Measurements from ENCODE around the gene SAPCD2.

The SAPCD2 gene

GRCh38 chr9:137068539-137069507, 1.5 kb downstream of the SAPCD2 start:
- ChIA-PET CTCF (interaction anchor here (0.9 to 2.8 kb wide), 12 partner anchors 8 to 168 kb away, joined by 4 to 16 read pairs (median 8); partner anchors contain the start of genes MAN1B1, NPDC1 and UAP1L1), POLR2A (interaction anchor here (0.7 to 3.2 kb wide), 6 partner anchors 17 to 172 kb away, joined by 3 to 27 read pairs (median 4); partner anchors contain the start of genes MAN1B1 and TUBB4B)
- TF ChIP-seq FOXK2 (IDR thresholded peaks at IDR 0.05) = no peak
- no peak for TF ChIP-seq HDGF (IDR thresholded peaks at IDR 0.05; ENCODE audit: borderline replicate concordance)
- TF ChIP-seq, protein P1, sequence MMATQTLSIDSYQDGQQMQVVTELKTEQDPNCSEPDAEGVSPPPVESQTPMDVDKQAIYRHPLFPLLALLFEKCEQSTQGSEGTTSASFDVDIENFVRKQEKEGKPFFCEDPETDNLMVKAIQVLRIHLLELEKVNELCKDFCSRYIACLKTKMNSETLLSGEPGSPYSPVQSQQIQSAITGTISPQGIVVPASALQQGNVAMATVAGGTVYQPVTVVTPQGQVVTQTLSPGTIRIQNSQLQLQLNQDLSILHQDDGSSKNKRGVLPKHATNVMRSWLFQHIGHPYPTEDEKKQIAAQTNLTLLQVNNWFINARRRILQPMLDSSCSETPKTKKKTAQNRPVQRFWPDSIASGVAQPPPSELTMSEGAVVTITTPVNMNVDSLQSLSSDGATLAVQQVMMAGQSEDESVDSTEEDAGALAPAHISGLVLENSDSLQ (IDR thresholded peaks at IDR 0.05) = no peak; the same call in 1 of the 2 replicates
- TF ChIP-seq ARNT (IDR thresholded peaks at IDR 0.05) = no peak
- no peak for TF ChIP-seq FOXA1 (IDR thresholded peaks at IDR 0.05)
- TF ChIP-seq NFRKB (IDR thresholded peaks at IDR 0.05) = no peak
- no peak for TF ChIP-seq L3MBTL2 (conservative IDR thresholded peaks at IDR 0.05)
- no peak for TF ChIP-seq BHLHE40 (IDR thresholded peaks at IDR 0.05; ENCODE audit: borderline replicate concordance)
- TF ChIP-seq ZNF384 (IDR thresholded peaks at IDR 0.05) = no peak
- TF ChIP-seq LEF1 (IDR thresholded peaks at IDR 0.05; ENCODE audit: borderline replicate concordance) = no peak
- no peak for TF ChIP-seq TARDBP (IDR thresholded peaks at IDR 0.05)
- TF ChIP-seq FOXM1 (IDR thresholded peaks at IDR 0.05; ENCODE audit: borderline replicate concordance) = no peak
- no peak for TF ChIP-seq SP1 (IDR thresholded peaks at IDR 0.05)
- no peak for TF ChIP-seq ELF4 (IDR thresholded peaks at IDR 0.05)
- TF ChIP-seq SUZ12 (IDR thresholded peaks at IDR 0.05) = no peak
- TF ChIP-seq CTBP1 (IDR thresholded peaks at IDR 0.05; ENCODE audit: borderline replicate concordance) = no peak
- no peak for DNase-seq (ENCODE audit: extremely low spot score)

DNA sequence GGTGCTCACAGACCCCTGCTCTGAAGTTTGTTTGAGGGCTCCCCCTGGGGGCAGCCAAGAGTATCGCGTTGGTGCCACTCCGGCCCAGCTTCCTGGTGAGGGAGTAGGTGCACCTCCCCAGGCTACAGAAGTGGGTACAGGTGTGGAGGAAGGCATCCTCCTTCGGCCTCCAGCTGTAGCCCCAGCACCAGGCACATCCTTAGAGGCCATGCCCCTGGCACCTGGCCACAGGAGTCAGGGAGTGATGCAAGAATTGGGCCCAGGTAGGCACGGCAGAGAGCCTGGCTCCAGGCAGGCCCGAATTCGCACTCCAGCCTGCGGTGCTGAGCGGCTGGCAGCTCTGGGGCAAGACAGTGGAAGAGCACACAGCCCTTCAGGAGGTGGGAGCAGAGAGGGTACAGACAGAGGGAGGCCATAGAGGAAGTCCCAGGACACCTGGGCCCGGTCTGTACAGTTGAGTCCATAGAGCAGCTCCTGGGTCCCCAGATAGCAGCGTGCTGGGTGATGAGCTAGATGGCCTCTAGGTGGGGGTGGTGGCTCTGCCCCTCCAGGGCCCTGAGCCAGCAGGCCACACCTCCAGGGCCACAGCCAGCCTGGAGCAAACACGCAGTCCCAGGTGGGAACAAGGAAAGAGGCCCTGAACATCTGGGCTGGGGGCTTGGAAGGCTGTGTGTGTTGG, 2.4 kb downstream of the SAPCD2 start:
- peak; percentile 86 for DNase-seq (ENCODE audit: extremely low spot score)
- ChIA-PET CTCF (interaction anchor here (0.6 to 2.8 kb wide), 12 partner anchors 9 to 121 kb away, joined by 3 to 16 read pairs (median 6); partner anchors contain the start of genes MAN1B1 and UAP1L1), POLR2A (interaction anchor here (0.7 to 1.0 kb wide), 3 partner anchors 18 to 173 kb away, joined by 3 to 4 read pairs (median 4); partner anchors contain the start of gene TUBB4B)
- TF ChIP-seq TARDBP (IDR thresholded peaks at IDR 0.05) (no peak), SP1 (IDR thresholded peaks at IDR 0.05) (no peak), BHLHE40 (IDR thresholded peaks at IDR 0.05; ENCODE audit: borderline replicate concordance) (no peak), CTBP1 (IDR thresholded peaks at IDR 0.05; ENCODE audit: borderline replicate concordance) (no peak)

GRCh38 chr9:137066096-137066861, 4.1 kb downstream of the SAPCD2 start:
- ChIA-PET CTCF (interaction anchor here (1.2 to 2.8 kb wide), 4 partner anchors 11 to 37 kb away, joined by 4 to 16 read pairs (median 10); partner anchors contain the start of gene UAP1L1), POLR2A (no interaction called here)
- TF ChIP-seq ELF4 (IDR thresholded peaks at IDR 0.05) = no peak
- TF ChIP-seq TARDBP (IDR thresholded peaks at IDR 0.05) = no peak
- no peak for TF ChIP-seq ARNT (IDR thresholded peaks at IDR 0.05)
- TF ChIP-seq SUZ12 (IDR thresholded peaks at IDR 0.05) = no peak
- TF ChIP-seq NFRKB (IDR thresholded peaks at IDR 0.05) = no peak
- TF ChIP-seq FOXM1 (IDR thresholded peaks at IDR 0.05; ENCODE audit: borderline replicate concordance) = no peak
- no peak for TF ChIP-seq FOXK2 (IDR thresholded peaks at IDR 0.05)
- TF ChIP-seq HDGF (IDR thresholded peaks at IDR 0.05; ENCODE audit: borderline replicate concordance) = no peak
- TF ChIP-seq BHLHE40 (IDR thresholded peaks at IDR 0.05; ENCODE audit: borderline replicate concordance) = no peak
- no peak for TF ChIP-seq L3MBTL2 (conservative IDR thresholded peaks at IDR 0.05)
- TF ChIP-seq FOXA1 (IDR thresholded peaks at IDR 0.05) = no peak
- TF ChIP-seq CTBP1 (IDR thresholded peaks at IDR 0.05; ENCODE audit: borderline replicate concordance) = no peak
- TF ChIP-seq LEF1 (IDR thresholded peaks at IDR 0.05; ENCODE audit: borderline replicate concordance) = no peak
- TF ChIP-seq, protein P1 (IDR thresholded peaks at IDR 0.05) = no peak
- no peak for DNase-seq (ENCODE audit: extremely low spot score)

DNA sequence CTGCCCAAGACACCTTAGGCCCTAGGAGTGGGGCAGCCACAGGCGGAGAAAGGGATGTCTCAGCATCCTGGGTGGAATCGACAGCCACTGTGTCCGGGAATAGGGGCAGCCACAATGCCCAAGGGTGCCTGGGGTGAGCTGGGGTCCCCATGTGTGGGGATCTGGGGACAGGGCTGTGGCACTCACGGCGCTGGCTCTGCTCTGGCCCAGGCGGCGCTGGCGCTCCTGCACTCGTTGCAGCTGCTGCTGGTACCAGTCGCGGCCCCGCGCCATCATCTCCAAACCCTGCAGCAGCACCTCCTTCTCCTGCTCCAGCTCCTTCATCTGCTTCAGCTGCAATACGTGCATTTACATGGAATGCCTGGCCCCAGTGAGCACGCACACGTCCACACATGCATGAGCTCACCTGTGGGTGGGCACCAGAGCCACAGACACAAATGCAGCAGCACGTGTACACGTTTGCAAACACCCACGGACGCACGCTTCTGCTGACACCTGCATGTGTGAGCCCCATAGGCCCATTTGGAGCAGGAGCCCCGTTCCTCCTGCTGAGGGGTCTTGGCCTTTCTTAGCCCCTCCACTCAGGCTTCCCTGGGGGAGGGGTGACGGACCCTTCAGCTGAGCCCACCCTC, 4.9 kb downstream of the SAPCD2 start:
- TF ChIP-seq ARNT (IDR thresholded peaks at IDR 0.05) = no peak
- TF ChIP-seq LEF1 (IDR thresholded peaks at IDR 0.05; ENCODE audit: borderline replicate concordance) = no peak
- TF ChIP-seq, protein P1 (IDR thresholded peaks at IDR 0.05) = no peak
- TF ChIP-seq BHLHE40 (IDR thresholded peaks at IDR 0.05; ENCODE audit: borderline replicate concordance) = no peak
- TF ChIP-seq L3MBTL2 (conservative IDR thresholded peaks at IDR 0.05) = no peak
- no peak for TF ChIP-seq HDGF (IDR thresholded peaks at IDR 0.05; ENCODE audit: borderline replicate concordance)
- TF ChIP-seq SP1 (IDR thresholded peaks at IDR 0.05) = no peak
- TF ChIP-seq TARDBP (IDR thresholded peaks at IDR 0.05) = no peak
- ChIA-PET CTCF (interaction anchor here (0.6 to 1.2 kb wide), 3 partner anchors 28 to 188 kb away, joined by 3 to 4 read pairs (median 3); no protein-coding TSS in a partner anchor), POLR2A (no interaction called here)
- DNase-seq (ENCODE audit: extremely low spot score) = no peak
